AG09319 (cell line): ENCODE results near the gene CCM2L.

Source experiments
- DNase-seq: peaks from one replicate; pipeline ENCODE4 v3.0.0-alpha.2; 2010; ENCODE audit warnings: low read depth; ENCODE audit errors: extremely low read depth
- CTCF ChIP-seq: IDR thresholded peaks from 2 replicates; pipeline ENCODE4 v1.5.1; 2011; ENCODE audit warnings: low read depth, mild to moderate bottlenecking, inconsistent platforms, low read length, moderate library complexity

The CCM2L gene

GRCh38 chr20:32037929-32038328, 27.7 kb downstream of the CCM2L start:
- DNase-seq = no peak
- no peak for TF ChIP-seq CTCF

GRCh38 chr20:32040142-32040953, 30.1 kb downstream of the CCM2L start:
- no peak for TF ChIP-seq CTCF
- DNase-seq = no peak

- DNase-seq = no peak
- TF ChIP-seq CTCF = no peak
These were observed 35.8 kb downstream of the CCM2L start for GRCh38 chr20:32045999-32046398.

GRCh38 chr20:32050324-32050841, 40.1 kb downstream of the CCM2L start:
- DNase-seq = no peak
- TF ChIP-seq CTCF = no peak

- no peak for TF ChIP-seq CTCF
- no peak for DNase-seq
These were observed 40.8 kb downstream of the CCM2L start for GRCh38 chr20:32050851-32051556.

GRCh38 chr20:32051720-32052089, 41.5 kb downstream of the CCM2L start:
- no peak for TF ChIP-seq CTCF
- no peak for DNase-seq

- no peak for DNase-seq
- no peak for TF ChIP-seq CTCF
These were observed 42.0 kb downstream of the CCM2L start, which contains the start of gene HCK for GRCh38 chr20:32052090-32052777. TSS of gene HCK (plus strand) at chr20:32052242.
